GM19438 (cell line): ENCODE data around the gene KRT6B.
"Not testable (repeated sequence)": the region's sequence is repeated elsewhere in the genome, so short reads cannot be mapped to it uniquely, and the experiment has no call there.

Source experiments
- ATAC-seq: cut with Tn5 transposase; IDR thresholded peaks from one replicate; pipeline ENCODE4 v1.9.1; 2021; ENCODE audit warnings: low read depth; ENCODE audit not compliant: unreplicated experiment

KRT6B gene

GRCh38 chr12:52473768-52474167 lies 21.8 kb upstream of the KRT6B start, which contains the start of gene KRT6C:
TSS of gene KRT6C (minus strand) at chr12:52473805. CDS start at chr12:52473737, 68 bp downstream.
- ATAC-seq: no peak

GRCh38 chr12:52469853-52470252 lies 17.9 kb upstream of the KRT6B start:
- ATAC-seq: no peak

GRCh38 chr12:52464897-52465296 lies 13.0 kb upstream of the KRT6B start:
- no peak for ATAC-seq

- no peak for ATAC-seq
These were observed 9.7 kb upstream of the KRT6B start for GRCh38 chr12:52461693-52462092.

GRCh38 chr12:52458861-52459260 lies 6.9 kb upstream of the KRT6B start:
- ATAC-seq: no peak

- ATAC-seq: no peak
These were observed 3.9 kb upstream of the KRT6B start for GRCh38 chr12:52455821-52456220.

GRCh38 chr12:52454411-52455201 lies 2.7 kb upstream of the KRT6B start:
- ATAC-seq: no peak

- no peak for ATAC-seq
These were observed 3.7 kb downstream of the KRT6B start for GRCh38 chr12:52448228-52448627.

- not testable (repeated sequence) for ATAC-seq
These were observed 4.8 kb downstream of the KRT6B start for GRCh38 chr12:52447196-52447595.

- no peak for ATAC-seq
These were observed 5.4 kb downstream of the KRT6B start for GRCh38 chr12:52446367-52447045.

GRCh38 chr12:52445876-52446275 lies 6.1 kb downstream of the KRT6B start:
- ATAC-seq: no peak

- no peak for ATAC-seq
These were observed 7.0 kb downstream of the KRT6B start for GRCh38 chr12:52444647-52445595.

- ATAC-seq: no peak
These were observed 8.0 kb downstream of the KRT6B start for GRCh38 chr12:52443966-52444365.

- ATAC-seq: no peak
These were observed 9.3 kb downstream of the KRT6B start for GRCh38 chr12:52442600-52443061.

- ATAC-seq: no peak
These were observed 10.5 kb downstream of the KRT6B start for GRCh38 chr12:52441320-52441911.

GRCh38 chr12:52440821-52441319 lies 11.1 kb downstream of the KRT6B start:
- ATAC-seq: no peak

GRCh38 chr12:52439845-52440244 lies 12.1 kb downstream of the KRT6B start:
- ATAC-seq: no peak

GRCh38 chr12:52439420-52439819 lies 12.5 kb downstream of the KRT6B start:
- no peak for ATAC-seq

- no peak for ATAC-seq
These were observed 13.3 kb downstream of the KRT6B start for GRCh38 chr12:52438305-52439301.
